ENCODE results near the gene EPB41L3. TPM values are rescaled to one million over a fixed set of nuclear protein-coding genes. Genes with fewer than 3 reads are reported as not detected.

The EPB41L3 gene
- 100 to 1,000 TPM; 123 to 178 (median 146) TPM for total RNA-seq
- 100 to 1,000 TPM in 1 of 3 donors, 10 to 100 TPM in 2; 36.5 to 236 (median 53.3) TPM for polyA plus RNA-seq
- long read RNA-seq, donor 1, partial matches to known transcripts = 6 of 6 reads
- long read RNA-seq, donor 1, other reads (novel, unspliced or antisense) = 0 of 6 reads
- long read RNA-seq, donor 2, partial matches to known transcripts = 0 of 1 reads
- long read RNA-seq, donor 2, other reads (novel, unspliced or antisense) = 0 of 1 reads
- long read RNA-seq, donor 3, partial matches to known transcripts = 0 of 3 reads
- long read RNA-seq, donor 3, other reads (novel, unspliced or antisense) = 0 of 3 reads
- long read RNA-seq, donor 4, partial matches to known transcripts = 5 of 9 reads
- long read RNA-seq, donor 4, other reads (novel, unspliced or antisense) = 4 of 9 reads
- long read RNA-seq, donor 5, transcript EPB41L3-204 (20 exons, 3,370 nt) = major isoform, 76 of 231 reads
- long read RNA-seq, donor 5, partial matches to known transcripts = 17 of 231 reads
- long read RNA-seq, donor 5, other reads (novel, unspliced or antisense) = 138 of 231 reads
- long read RNA-seq, donor 6, partial matches to known transcripts = 1 of 7 reads
- long read RNA-seq, donor 6, other reads (novel, unspliced or antisense) = 5 of 7 reads
- long read RNA-seq, donor 7, partial matches to known transcripts = 6 of 7 reads
- long read RNA-seq, donor 7, other reads (novel, unspliced or antisense) = 0 of 7 reads
- long read RNA-seq, donor 8, partial matches to known transcripts = 8 of 20 reads
- long read RNA-seq, donor 8, other reads (novel, unspliced or antisense) = 8 of 20 reads
- long read RNA-seq, donor 9, partial matches to known transcripts = 5 of 5 reads
- long read RNA-seq, donor 9, other reads (novel, unspliced or antisense) = 0 of 5 reads
- long read RNA-seq, donor 10, partial matches to known transcripts = 5 of 10 reads
- long read RNA-seq, donor 10, other reads (novel, unspliced or antisense) = 0 of 10 reads

DNA sequence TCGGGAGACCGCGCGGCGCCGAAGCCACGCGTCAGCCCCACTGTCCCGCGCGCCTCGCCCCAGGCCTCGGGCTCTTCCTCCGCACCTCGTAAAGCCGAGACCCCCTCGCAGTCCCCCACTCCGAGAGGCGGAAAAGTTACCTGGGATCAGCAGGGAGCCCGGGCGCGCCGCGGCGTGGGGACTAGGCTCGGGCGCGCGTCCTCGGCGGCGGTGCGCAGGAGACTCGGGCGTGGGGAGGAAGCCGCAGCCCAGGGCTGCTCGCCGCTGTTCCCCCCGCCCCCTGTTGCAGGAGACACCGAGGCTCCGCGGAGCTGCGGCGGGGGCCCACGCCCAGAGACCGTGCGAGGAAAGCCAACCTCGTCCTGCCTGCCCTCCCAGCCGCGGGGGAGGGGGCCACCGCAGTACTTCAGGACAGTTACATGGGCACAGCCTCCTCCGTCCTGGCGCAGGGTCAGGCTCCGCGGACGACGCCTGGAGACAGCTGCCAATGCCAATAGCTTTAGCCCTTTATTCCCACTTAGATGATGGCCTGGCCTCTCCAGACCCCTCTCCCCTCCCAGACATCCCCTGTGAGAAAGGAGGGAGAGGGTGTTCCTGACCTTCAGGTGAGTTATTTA, at the start of gene EPB41L3:
EPB41L3 (minus strand) TSS at position 225 of the 617 bp plus-strand sequence. CDS start 54,814 bp downstream, outside the sequence.
- Histone ChIP-seq H3K36me3 (replicated peaks in 1 of 2) (no peaks in the 10 kb centered on the region), H3K4me1 (replicated peaks in 1 of 2) (peaks cover 0 to 37% of the 10 kb centered on the region in 2 donors), H3K27me3 (no peaks in the 10 kb centered on the region), H3K9me3 (replicated peaks in 1 of 3) (no peaks in the 10 kb centered on the region), H3K27ac (peak within 1 kb of the TSS; percentile 46 to 93 (median 87)), H3K4me3 (peak within 1 kb of the TSS; percentile 42 to 94 (median 64))
- 0% methylated on average over 45 to 57 of the region's 57 CpGs; no CpG with 5 or more reads in 2 of the 4 donors for WGBS, 4 donors
- intact Hi-C loops (cut with DNase I) = loop anchor here (5.0 to 10.0 kb wide), 2 partner anchors 82 to 249 kb away; partner anchors contain the start of gene ZBTB14 (in 1 of the 2)
- peak; percentile 27 to 79 for TF ChIP-seq POLR2A (IDR thresholded peaks at IDR 0.05)
- TF ChIP-seq, protein P1, sequence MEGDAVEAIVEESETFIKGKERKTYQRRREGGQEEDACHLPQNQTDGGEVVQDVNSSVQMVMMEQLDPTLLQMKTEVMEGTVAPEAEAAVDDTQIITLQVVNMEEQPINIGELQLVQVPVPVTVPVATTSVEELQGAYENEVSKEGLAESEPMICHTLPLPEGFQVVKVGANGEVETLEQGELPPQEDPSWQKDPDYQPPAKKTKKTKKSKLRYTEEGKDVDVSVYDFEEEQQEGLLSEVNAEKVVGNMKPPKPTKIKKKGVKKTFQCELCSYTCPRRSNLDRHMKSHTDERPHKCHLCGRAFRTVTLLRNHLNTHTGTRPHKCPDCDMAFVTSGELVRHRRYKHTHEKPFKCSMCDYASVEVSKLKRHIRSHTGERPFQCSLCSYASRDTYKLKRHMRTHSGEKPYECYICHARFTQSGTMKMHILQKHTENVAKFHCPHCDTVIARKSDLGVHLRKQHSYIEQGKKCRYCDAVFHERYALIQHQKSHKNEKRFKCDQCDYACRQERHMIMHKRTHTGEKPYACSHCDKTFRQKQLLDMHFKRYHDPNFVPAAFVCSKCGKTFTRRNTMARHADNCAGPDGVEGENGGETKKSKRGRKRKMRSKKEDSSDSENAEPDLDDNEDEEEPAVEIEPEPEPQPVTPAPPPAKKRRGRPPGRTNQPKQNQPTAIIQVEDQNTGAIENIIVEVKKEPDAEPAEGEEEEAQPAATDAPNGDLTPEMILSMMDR (IDR thresholded peaks at IDR 0.05) = no peak
- peak; percentile 71 to 83 (median 74) for DNase-seq

GRCh38 chr18:5588529-5588928, 44.7 kb upstream of the EPB41L3 start:
- TF ChIP-seq POLR2A (IDR thresholded peaks at IDR 0.05) = no peak
- TF ChIP-seq, protein P1 (IDR thresholded peaks at IDR 0.05) = no peak
- DNase-seq = no peak
- Histone ChIP-seq H3K36me3 (replicated peaks in 1 of 2) (no peaks in the 10 kb centered on the region), H3K9me3 (replicated peaks in 1 of 3) (no peaks in the 10 kb centered on the region), H3K27ac (no peak overlapping the region), H3K27me3 (no peaks in the 10 kb centered on the region), H3K4me3 (no peak overlapping the region), H3K4me1 (replicated peaks in 1 of 2) (no peaks in the 10 kb centered on the region)
- intact Hi-C loops (cut with DNase I) = no loop called here

DNA sequence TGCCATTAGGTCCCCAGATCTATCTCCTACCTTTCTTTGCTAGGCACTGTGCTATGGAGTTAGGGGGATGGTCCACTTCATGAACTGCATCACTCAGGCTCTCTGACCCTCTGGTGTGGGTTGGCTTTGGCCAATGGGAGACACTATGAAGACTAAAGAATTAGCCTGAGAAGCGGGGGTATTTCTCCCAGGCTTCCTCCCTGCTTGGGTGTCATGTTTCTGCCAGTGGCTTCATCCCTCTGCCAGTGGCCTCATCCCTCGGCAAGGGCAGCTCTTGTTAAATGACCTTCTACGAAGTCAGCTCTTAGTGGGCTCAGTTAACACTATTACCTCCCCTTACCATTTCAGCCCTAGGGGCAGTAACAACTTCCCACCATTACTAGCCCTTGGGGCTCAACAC, 41.9 kb upstream of the EPB41L3 start:
- H3K27ac ChIP-seq = no peak overlapping the region
- WGBS, 4 donors = 70 to 86% (median 74%) methylated on average over 2 to 3 of the region's 3 CpGs
- H3K27me3 ChIP-seq = no peaks in the 10 kb centered on the region
- H3K36me3 ChIP-seq (replicated peaks in 1 of 2) = no peaks in the 10 kb centered on the region
- intact Hi-C loops (cut with DNase I) = no loop called here
- DNase-seq = no peak
- no peaks in the 10 kb centered on the region for H3K9me3 ChIP-seq (replicated peaks in 1 of 3)
- no peak overlapping the region for H3K4me3 ChIP-seq
- TF ChIP-seq, protein P1 (IDR thresholded peaks at IDR 0.05) = no peak
- TF ChIP-seq POLR2A (IDR thresholded peaks at IDR 0.05) = no peak
- no peaks in the 10 kb centered on the region for H3K4me1 ChIP-seq (replicated peaks in 1 of 2)
